ENCODE measurements around the gene SCG5.
A peak's percentile ranks its signal among the peaks of the same experiment; 100 is the strongest.

Gene SCG5

GRCh38 chr15:32659340-32660155 is 18.0 kb downstream of the SCG5 start:
- DNase-seq (ENCODE audit: low read depth, low spot score) = peak; percentile 62

- no peak for DNase-seq (ENCODE audit: low read depth, low spot score)
These were observed 22.2 kb downstream of the SCG5 start for GRCh38 chr15:32663671-32664070.

GRCh38 chr15:32664796-32665195 is 23.3 kb downstream of the SCG5 start:
- no peak for DNase-seq (ENCODE audit: low read depth, low spot score)

- DNase-seq (ENCODE audit: low read depth, low spot score) = no peak
These were observed 25.8 kb downstream of the SCG5 start for GRCh38 chr15:32667321-32667720.

- no peak for DNase-seq (ENCODE audit: low read depth, low spot score)
These were observed 27.4 kb downstream of the SCG5 start for GRCh38 chr15:32668942-32669341.

- no peak for DNase-seq (ENCODE audit: low read depth, low spot score)
These were observed 28.5 kb downstream of the SCG5 start for GRCh38 chr15:32669896-32670611.

GRCh38 chr15:32670623-32671022 is 29.1 kb downstream of the SCG5 start:
- DNase-seq (ENCODE audit: low read depth, low spot score) = no peak

- DNase-seq (ENCODE audit: low read depth, low spot score) = no peak
These were observed 30.1 kb downstream of the SCG5 start for GRCh38 chr15:32671339-32672325.

- DNase-seq (ENCODE audit: low read depth, low spot score) = no peak
These were observed 33.2 kb downstream of the SCG5 start for GRCh38 chr15:32674681-32675080.

GRCh38 chr15:32675466-32675865 is 34.0 kb downstream of the SCG5 start:
- no peak for DNase-seq (ENCODE audit: low read depth, low spot score)

GRCh38 chr15:32676169-32676568 is 34.7 kb downstream of the SCG5 start:
- DNase-seq (ENCODE audit: low read depth, low spot score) = no peak

- no peak for DNase-seq (ENCODE audit: low read depth, low spot score)
These were observed 35.8 kb downstream of the SCG5 start for GRCh38 chr15:32677238-32677750.

GRCh38 chr15:32679298-32679690 is 37.8 kb downstream of the SCG5 start:
- no peak for DNase-seq (ENCODE audit: low read depth, low spot score)

- DNase-seq (ENCODE audit: low read depth, low spot score) = no peak
These were observed 41.1 kb downstream of the SCG5 start for GRCh38 chr15:32682569-32682968.

- DNase-seq (ENCODE audit: low read depth, low spot score) = no peak
These were observed 41.6 kb downstream of the SCG5 start for GRCh38 chr15:32682977-32683630.

GRCh38 chr15:32683906-32684584 is 42.5 kb downstream of the SCG5 start:
- DNase-seq (ENCODE audit: low read depth, low spot score) = no peak

GRCh38 chr15:32685576-32685975 is 44.1 kb downstream of the SCG5 start:
- no peak for DNase-seq (ENCODE audit: low read depth, low spot score)

- DNase-seq (ENCODE audit: low read depth, low spot score) = no peak
These were observed 46.0 kb downstream of the SCG5 start for GRCh38 chr15:32687556-32687955.

- no peak for DNase-seq (ENCODE audit: low read depth, low spot score)
These were observed 46.7 kb downstream of the SCG5 start for GRCh38 chr15:32688151-32688639.

- no peak for DNase-seq (ENCODE audit: low read depth, low spot score)
These were observed 49.6 kb downstream of the SCG5 start for GRCh38 chr15:32690941-32691688.

Data from smooth muscle cell of the brain vasculature (primary cell).